GM18499 (cell line): ENCODE data around the gene TMEM168.

Experiments
- ATAC-seq: cut with Tn5 transposase; IDR thresholded peaks from one replicate; pipeline ENCODE4 v1.9.1; 2021; ENCODE audit warnings: moderate number of reproducible peaks; ENCODE audit not compliant: insufficient read depth, unreplicated experiment

The TMEM168 gene

GRCh38 chr7:112782498-112782897 lies 7.7 kb downstream of the TMEM168 start:
- peak; percentile 97 for ATAC-seq

GRCh38 chr7:112781558-112781957 lies 8.6 kb downstream of the TMEM168 start:
- no peak for ATAC-seq

GRCh38 chr7:112781110-112781509 lies 9.1 kb downstream of the TMEM168 start:
- ATAC-seq = no peak

- ATAC-seq = no peak
These were observed 10.5 kb downstream of the TMEM168 start for GRCh38 chr7:112779667-112780066.

- no peak for ATAC-seq
These were observed 12.8 kb downstream of the TMEM168 start for GRCh38 chr7:112777406-112777805.

- no peak for ATAC-seq
These were observed 19.0 kb downstream of the TMEM168 start for GRCh38 chr7:112771166-112771565.

GRCh38 chr7:112770051-112770450 lies 20.1 kb downstream of the TMEM168 start:
- no peak for ATAC-seq

GRCh38 chr7:112765105-112765504 lies 25.1 kb downstream of the TMEM168 start:
- no peak for ATAC-seq

- no peak for ATAC-seq
These were observed 26.2 kb downstream of the TMEM168 start for GRCh38 chr7:112763996-112764395.

- no peak for ATAC-seq
These were observed 26.9 kb downstream of the TMEM168 start for GRCh38 chr7:112763298-112763697.

- no peak for ATAC-seq
These were observed 30.3 kb downstream of the TMEM168 start for GRCh38 chr7:112759905-112760304.

GRCh38 chr7:112757337-112757736 lies 32.9 kb downstream of the TMEM168 start:
- ATAC-seq = no peak

- no peak for ATAC-seq
These were observed 36.9 kb downstream of the TMEM168 start for GRCh38 chr7:112753298-112753697.

- no peak for ATAC-seq
These were observed 37.6 kb downstream of the TMEM168 start for GRCh38 chr7:112752576-112752975.

- ATAC-seq = no peak
These were observed 40.4 kb downstream of the TMEM168 start for GRCh38 chr7:112749775-112750174.

- ATAC-seq = no peak
These were observed 41.8 kb downstream of the TMEM168 start for GRCh38 chr7:112748381-112748780.

GRCh38 chr7:112745635-112746034 lies 44.6 kb downstream of the TMEM168 start:
- ATAC-seq = no peak

- ATAC-seq = no peak
These were observed 45.4 kb downstream of the TMEM168 start for GRCh38 chr7:112744818-112745217.

- no peak for ATAC-seq
These were observed 46.4 kb downstream of the TMEM168 start for GRCh38 chr7:112743811-112744210.

- ATAC-seq = no peak
These were observed 49.5 kb downstream of the TMEM168 start for GRCh38 chr7:112740667-112741066.

- ATAC-seq = no peak
These were observed 50.6 kb downstream of the TMEM168 start for GRCh38 chr7:112739436-112740180.

- no peak for ATAC-seq
These were observed 54.9 kb downstream of the TMEM168 start for GRCh38 chr7:112735261-112735660.
